ENCODE data around the gene CCDC134.

- TF ChIP-seq ZNF24 (tag by site-specific recombination; IDR thresholded peaks at IDR 0.05) = no peak
- TF ChIP-seq ZNF707 (tag by site-specific recombination; IDR thresholded peaks at IDR 0.05) = no peak
- no peak for TF ChIP-seq TSHZ1 (tag by site-specific recombination; IDR thresholded peaks at IDR 0.05; ENCODE audit: borderline replicate concordance)
- TF ChIP-seq ZBTB17 (tag by site-specific recombination; IDR thresholded peaks at IDR 0.05) = no peak
- TF ChIP-seq ZNF555 (tag by site-specific recombination; conservative IDR thresholded peaks at IDR 0.05) = no peak
- TF ChIP-seq, protein P1, sequence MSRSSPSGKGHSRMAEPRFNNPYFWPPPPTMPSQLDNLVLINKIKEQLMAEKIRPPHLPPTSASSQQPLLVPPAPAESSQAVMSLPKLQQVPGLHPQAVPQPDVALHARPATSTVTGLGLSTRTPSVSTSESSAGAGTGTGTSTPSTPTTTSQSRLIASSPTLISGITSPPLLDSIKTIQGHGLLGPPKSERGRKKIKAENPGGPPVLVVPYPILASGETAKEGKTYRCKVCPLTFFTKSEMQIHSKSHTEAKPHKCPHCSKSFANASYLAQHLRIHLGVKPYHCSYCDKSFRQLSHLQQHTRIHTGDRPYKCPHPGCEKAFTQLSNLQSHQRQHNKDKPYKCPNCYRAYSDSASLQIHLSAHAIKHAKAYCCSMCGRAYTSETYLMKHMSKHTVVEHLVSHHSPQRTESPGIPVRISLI (tag by site-specific recombination; IDR thresholded peaks at IDR 0.05) = no peak
- TF ChIP-seq REST (tag by site-specific recombination; IDR thresholded peaks at IDR 0.05) = no peak
- no peak for TF ChIP-seq CTCF (tag by site-specific recombination; IDR thresholded peaks at IDR 0.05)
Observed at GRCh38 chr22:41798736-41799135, 1.7 kb upstream of the CCDC134 start.

Data from HEK293 (cell line).